ENCODE data around the gene AP3D1.

DNA sequence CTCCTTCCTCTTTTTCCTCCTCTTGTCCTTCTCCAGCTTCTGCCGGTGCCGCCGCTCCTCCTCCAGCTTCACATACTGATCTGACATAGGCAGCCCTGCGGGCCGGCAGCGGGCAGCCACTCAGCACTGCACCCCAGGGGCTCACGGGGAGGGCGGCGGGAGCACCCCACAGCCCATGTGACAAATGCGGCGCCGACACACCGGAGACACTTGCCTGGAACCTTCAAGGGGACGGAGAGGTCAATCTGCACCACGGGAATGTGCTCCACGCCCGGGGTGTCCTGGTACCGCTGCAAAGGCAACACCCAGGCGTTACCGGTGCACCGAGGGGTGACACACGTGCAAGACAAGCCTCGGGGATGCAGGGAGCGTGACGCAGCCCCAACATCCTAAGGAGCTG, 36.0 kb downstream of the AP3D1 start:
- TF ChIP-seq POLR2A (IDR thresholded peaks at IDR 0.05; ENCODE audit: low read depth, low read length): no peak
- TF ChIP-seq POLR2AphosphoS5 (IDR thresholded peaks at IDR 0.05; ENCODE audit: low read depth, low read length): no peak
- no peak for TF ChIP-seq TAF1 (IDR thresholded peaks at IDR 0.05; ENCODE audit: low read depth, low read length)
- no peak for TF ChIP-seq SPI1 (IDR thresholded peaks at IDR 0.05; ENCODE audit: low read depth, low read length)

All from GM12891 (cell line).